Measurements from ENCODE around the gene RBFA.

RBFA gene

DNA sequence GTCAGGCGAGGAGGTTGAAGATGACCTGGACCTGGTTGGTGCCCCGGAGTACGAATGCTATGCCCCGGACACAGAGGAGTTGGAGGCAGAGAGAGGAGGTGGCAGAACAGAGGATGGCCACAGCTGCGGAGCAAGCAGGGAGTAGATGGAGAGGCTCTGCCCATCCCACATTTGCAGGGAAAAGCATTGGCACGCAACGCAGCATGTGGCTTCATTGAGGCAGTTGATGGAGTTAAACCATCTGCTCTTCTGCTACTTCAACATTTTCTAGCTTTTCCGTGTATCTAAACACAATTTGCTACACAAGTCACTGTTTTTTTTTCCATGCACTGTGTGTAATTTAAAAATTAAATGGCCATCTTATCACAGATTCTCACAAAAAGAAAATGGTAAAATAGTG is 11.8 kb downstream of the RBFA start:
- no peak for TF ChIP-seq GATA2 (IDR thresholded peaks at IDR 0.05; ENCODE audit: low read depth, low read length)
- TF ChIP-seq GATA3 (IDR thresholded peaks at IDR 0.05; ENCODE audit: low read depth, low read length) = no peak

GRCh38 chr18:80046431-80046830 is 12.2 kb downstream of the RBFA start:
- TF ChIP-seq GATA3 (IDR thresholded peaks at IDR 0.05; ENCODE audit: low read depth, low read length) = no peak
- no peak for TF ChIP-seq GATA2 (IDR thresholded peaks at IDR 0.05; ENCODE audit: low read depth, low read length)

GRCh38 chr18:80046961-80047541 is 12.8 kb downstream of the RBFA start:
- no peak for TF ChIP-seq GATA3 (IDR thresholded peaks at IDR 0.05; ENCODE audit: low read depth, low read length)

GRCh38 chr18:80050797-80051196 is 16.6 kb downstream of the RBFA start:
- TF ChIP-seq GATA3 (IDR thresholded peaks at IDR 0.05; ENCODE audit: low read depth, low read length) (no peak), GATA2 (IDR thresholded peaks at IDR 0.05; ENCODE audit: low read depth, low read length) (no peak)

DNA sequence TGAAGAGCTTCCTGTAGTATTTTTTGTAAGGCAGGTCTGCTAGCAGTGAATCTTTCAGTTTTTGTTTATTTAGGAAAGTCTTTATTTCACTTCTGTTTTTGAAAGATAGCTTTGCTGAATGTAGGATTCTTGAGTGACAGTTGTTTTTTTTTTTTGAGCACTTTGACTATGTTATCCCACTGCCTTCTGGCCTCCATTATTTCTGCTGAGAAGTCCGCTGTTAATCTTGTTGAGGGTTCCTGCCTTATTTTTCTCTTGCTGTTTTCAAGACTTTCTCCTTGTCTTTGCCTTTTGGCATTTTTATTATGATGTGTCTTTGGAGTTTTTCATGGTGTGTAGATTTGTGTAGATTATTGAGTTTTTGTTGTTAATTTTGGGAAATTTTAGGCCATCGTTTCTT is 21.9 kb downstream of the RBFA start:
- TF ChIP-seq GATA2 (IDR thresholded peaks at IDR 0.05; ENCODE audit: low read depth, low read length) (no peak), GATA3 (IDR thresholded peaks at IDR 0.05; ENCODE audit: low read depth, low read length) (no peak)

DNA sequence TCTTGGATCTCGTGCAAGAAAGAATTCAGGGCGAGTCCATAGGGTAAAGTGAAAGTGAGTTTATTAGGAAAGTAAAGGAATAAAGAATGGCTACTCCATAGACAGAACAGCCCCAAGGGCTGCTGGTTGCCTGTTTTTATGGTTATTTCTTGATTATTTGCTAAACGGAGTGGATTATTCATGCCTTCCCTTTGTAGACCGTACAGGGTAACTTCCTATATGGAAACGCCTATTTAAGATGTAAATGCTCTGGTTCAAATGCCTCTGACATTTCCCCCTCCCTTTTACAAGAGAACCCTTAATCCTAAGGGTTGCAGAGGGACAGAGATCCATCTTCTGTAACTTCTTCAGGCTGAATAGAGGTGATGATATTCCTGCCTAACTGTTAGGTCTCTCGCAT is 25.7 kb downstream of the RBFA start:
- no peak for TF ChIP-seq GATA3 (IDR thresholded peaks at IDR 0.05; ENCODE audit: low read depth, low read length)
- no peak for TF ChIP-seq GATA2 (IDR thresholded peaks at IDR 0.05; ENCODE audit: low read depth, low read length)

GRCh38 chr18:80065705-80066104 is 31.5 kb downstream of the RBFA start:
- no peak for TF ChIP-seq GATA2 (IDR thresholded peaks at IDR 0.05; ENCODE audit: low read depth, low read length)
- no peak for TF ChIP-seq GATA3 (IDR thresholded peaks at IDR 0.05; ENCODE audit: low read depth, low read length)

- TF ChIP-seq GATA3 (IDR thresholded peaks at IDR 0.05; ENCODE audit: low read depth, low read length) (no peak), GATA2 (IDR thresholded peaks at IDR 0.05; ENCODE audit: low read depth, low read length) (no peak)
Measured at GRCh38 chr18:80067321-80067720, 33.1 kb downstream of the RBFA start.

DNA sequence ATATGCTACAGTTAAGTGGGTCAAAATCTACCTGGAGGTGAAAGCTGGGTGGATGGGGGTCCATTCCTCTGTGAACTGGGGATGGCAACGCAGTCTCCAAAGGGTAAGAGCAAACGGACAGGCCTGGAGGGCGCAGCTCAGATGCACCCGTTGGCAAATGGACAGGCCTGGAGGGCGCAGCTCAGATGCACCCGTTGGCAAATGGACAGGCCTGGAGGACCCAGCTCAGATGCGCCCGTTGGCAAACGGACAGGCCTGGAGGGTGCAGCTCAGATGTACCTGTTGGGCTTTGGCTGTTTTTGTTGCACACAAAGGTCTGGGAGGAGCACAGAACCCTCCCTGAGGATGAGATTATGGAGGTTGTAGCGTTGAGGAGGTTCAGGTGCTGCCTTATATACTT is 33.7 kb downstream of the RBFA start:
- TF ChIP-seq GATA2 (IDR thresholded peaks at IDR 0.05; ENCODE audit: low read depth, low read length) (no peak), GATA3 (IDR thresholded peaks at IDR 0.05; ENCODE audit: low read depth, low read length) (no peak)

DNA sequence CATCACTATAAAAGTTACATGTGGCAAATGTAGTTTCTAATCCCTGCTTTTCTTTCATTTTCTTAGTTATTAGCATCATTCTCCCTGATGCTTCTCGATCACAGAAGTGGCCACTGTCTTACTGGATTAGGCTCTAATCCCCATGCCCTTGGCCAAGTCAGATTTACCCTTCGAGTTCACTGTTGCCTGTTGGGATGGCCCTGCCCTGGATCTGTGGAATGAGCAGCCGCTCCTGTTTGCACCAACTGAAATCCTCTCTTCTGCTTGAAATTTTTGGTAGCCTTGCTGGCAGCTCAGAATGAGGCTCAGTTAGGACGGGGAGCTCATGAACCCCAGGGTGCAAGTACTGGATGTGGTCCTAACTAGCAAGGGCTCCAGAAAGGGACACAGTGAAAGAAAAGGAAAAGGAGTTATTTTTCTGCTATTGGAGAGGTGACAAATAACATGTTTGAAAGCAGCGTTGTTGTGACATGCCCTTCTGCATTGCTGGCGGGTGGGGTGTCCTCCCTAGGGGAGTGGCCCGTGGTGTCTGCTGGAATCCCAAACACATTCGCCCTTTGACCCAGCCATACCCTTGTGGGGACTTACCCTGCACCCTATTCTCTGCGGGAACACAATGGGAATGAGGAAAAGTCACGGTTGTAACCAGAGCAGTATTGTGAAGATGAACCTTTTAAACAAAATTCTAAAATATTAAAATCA is 34.5 kb downstream of the RBFA start:
- TF ChIP-seq GATA3 (IDR thresholded peaks at IDR 0.05; ENCODE audit: low read depth, low read length) = no peak
- no peak for TF ChIP-seq GATA2 (IDR thresholded peaks at IDR 0.05; ENCODE audit: low read depth, low read length)

- no peak for TF ChIP-seq GATA3 (IDR thresholded peaks at IDR 0.05; ENCODE audit: low read depth, low read length)
- TF ChIP-seq GATA2 (IDR thresholded peaks at IDR 0.05; ENCODE audit: low read depth, low read length) = no peak
Measured at GRCh38 chr18:80070825-80071224, 36.6 kb downstream of the RBFA start.

- TF ChIP-seq GATA3 (IDR thresholded peaks at IDR 0.05; ENCODE audit: low read depth, low read length) = no peak
- no peak for TF ChIP-seq GATA2 (IDR thresholded peaks at IDR 0.05; ENCODE audit: low read depth, low read length)
Measured at GRCh38 chr18:80074183-80074582, 39.9 kb downstream of the RBFA start.

- TF ChIP-seq GATA2 (IDR thresholded peaks at IDR 0.05; ENCODE audit: low read depth, low read length) (no peak), GATA3 (IDR thresholded peaks at IDR 0.05; ENCODE audit: low read depth, low read length) (no peak)
Measured at GRCh38 chr18:80074697-80075096, 40.5 kb downstream of the RBFA start.

- TF ChIP-seq GATA2 (IDR thresholded peaks at IDR 0.05; ENCODE audit: low read depth, low read length) (no peak), GATA3 (IDR thresholded peaks at IDR 0.05; ENCODE audit: low read depth, low read length) (no peak)
Measured at GRCh38 chr18:80075940-80076339, 41.7 kb downstream of the RBFA start.

- TF ChIP-seq GATA2 (IDR thresholded peaks at IDR 0.05; ENCODE audit: low read depth, low read length) = no peak
- no peak for TF ChIP-seq GATA3 (IDR thresholded peaks at IDR 0.05; ENCODE audit: low read depth, low read length)
Measured at GRCh38 chr18:80076379-80076778, 42.1 kb downstream of the RBFA start.

Data from SH-SY5Y (cell line).